NB4 (cell line): ENCODE data around the gene HDAC9.

Source experiments
- MYC ChIP-seq: IDR thresholded peaks from 2 replicates; pipeline ENCODE4 v1.6.1; 2011; ENCODE audit warnings: low read depth, low read length
- POLR2A ChIP-seq: IDR thresholded peaks from 2 replicates; pipeline ENCODE4 v1.6.1; 2011; ENCODE audit warnings: mild to moderate bottlenecking; ENCODE audit not compliant: insufficient read length; ENCODE audit errors: extremely low read depth
- TF ChIP-seq, protein P1 (sequence below): IDR thresholded peaks from one replicate; pipeline ENCODE4 v1.5.1; 2012; ENCODE audit warnings: low read depth, low read length

DNA sequence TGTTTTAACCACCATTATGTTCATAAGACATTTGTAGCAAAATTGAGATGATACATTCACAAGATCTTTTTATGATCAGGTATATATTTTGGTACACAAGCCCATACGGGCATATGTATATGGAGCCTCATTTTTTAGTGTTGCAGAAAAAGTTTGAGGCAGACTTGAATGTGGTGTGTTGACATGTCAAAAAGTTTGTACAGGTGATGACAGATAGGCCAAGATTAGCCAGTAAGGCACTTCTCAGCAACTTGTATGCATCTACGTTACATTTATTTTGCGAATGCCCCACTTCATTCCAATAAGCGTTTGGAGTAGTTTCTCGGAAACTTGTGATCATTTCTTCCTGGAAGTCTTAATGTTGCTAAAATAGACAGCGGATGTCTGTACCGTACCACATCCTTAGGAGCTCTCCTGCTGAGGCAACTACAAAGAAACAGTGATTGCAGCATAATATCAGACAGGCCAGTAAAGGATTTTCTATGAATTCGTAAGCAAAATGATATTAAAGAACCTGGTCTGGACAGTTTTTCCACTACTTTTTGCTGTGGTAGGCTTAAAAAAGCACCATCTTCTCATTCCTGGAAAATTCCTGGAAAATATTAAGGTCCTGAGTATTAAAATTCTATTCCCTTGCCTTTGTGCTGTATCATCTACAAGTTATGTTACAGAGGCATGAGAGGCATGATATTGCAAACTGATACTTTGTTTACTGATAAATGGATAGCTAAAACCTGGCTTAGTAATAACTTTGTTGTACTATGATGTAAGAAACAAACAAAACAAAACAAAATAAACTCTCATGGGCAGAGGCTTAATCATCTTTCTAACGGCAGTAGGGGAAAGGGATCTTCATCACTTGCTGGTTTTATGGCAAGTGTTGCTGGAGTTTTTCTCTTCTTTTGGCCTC, 153.6 kb downstream of the HDAC9 start:
- TF ChIP-seq, protein P1, sequence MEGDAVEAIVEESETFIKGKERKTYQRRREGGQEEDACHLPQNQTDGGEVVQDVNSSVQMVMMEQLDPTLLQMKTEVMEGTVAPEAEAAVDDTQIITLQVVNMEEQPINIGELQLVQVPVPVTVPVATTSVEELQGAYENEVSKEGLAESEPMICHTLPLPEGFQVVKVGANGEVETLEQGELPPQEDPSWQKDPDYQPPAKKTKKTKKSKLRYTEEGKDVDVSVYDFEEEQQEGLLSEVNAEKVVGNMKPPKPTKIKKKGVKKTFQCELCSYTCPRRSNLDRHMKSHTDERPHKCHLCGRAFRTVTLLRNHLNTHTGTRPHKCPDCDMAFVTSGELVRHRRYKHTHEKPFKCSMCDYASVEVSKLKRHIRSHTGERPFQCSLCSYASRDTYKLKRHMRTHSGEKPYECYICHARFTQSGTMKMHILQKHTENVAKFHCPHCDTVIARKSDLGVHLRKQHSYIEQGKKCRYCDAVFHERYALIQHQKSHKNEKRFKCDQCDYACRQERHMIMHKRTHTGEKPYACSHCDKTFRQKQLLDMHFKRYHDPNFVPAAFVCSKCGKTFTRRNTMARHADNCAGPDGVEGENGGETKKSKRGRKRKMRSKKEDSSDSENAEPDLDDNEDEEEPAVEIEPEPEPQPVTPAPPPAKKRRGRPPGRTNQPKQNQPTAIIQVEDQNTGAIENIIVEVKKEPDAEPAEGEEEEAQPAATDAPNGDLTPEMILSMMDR: no peak
- TF ChIP-seq POLR2A: no peak
- no peak for TF ChIP-seq MYC
